Measurements from ENCODE around the gene RAB29. TPM values are rescaled to one million over a fixed set of nuclear protein-coding genes. Genes with fewer than 3 reads are reported as not detected.

The RAB29 gene
- total RNA-seq, 2 donors from 2014 or later = 19.8 to 23.9 TPM

- intact Hi-C loops (cut with DNase I) = no loop called here
- no peak for DNase-seq (ENCODE audit: low spot score)
These were observed 2.7 kb downstream of the RAB29 start for GRCh38 chr1:205772607-205773032.

DNA sequence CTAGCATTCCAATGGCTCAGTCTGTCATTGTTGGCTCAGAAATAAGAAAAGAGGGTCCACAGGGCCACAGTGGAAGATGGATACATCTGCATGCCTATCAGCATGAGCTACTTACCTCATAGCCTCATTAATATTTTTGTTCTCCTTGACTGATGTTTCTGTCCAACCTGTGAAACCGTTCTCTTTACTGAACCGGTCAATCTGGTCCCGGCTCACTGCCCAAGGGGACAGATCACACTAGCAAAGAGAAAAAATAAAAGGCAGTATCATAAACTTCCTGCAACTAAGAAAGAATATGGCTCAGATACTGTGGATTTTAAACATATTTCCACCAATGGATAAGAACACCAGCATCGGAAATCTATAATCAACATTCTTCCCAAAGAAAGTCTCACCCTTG lies 4.7 kb downstream of the RAB29 start:
- intact Hi-C loops (cut with DNase I) = no loop called here

GRCh38 chr1:205769641-205770365 lies 5.5 kb downstream of the RAB29 start:
- intact Hi-C loops (cut with DNase I) = no loop called here
- no peak for DNase-seq (ENCODE audit: low spot score)

More for the DNA sequence above, 4.7 kb downstream of the RAB29 start:
- DNase-seq (ENCODE audit: low spot score) = no peak

DNA sequence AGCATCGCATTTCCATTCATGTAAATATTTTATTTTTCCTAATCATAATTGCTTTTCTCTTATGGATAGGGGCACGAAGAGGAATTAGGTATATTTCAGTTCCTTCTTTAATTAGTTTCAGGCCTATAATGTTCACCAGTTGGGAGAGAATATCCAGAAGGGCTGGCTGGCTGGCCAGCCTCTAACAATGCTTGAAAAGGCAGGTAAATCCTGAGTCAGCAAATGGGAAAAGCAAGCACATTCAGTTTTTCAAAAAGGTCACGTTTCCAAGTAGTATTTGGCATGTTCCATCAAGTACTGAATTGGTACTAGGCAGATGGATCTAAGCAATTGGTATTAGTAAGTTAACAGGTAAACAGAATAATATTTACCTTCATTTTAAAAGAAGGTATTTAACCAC lies 8.0 kb downstream of the RAB29 start:
- intact Hi-C loops (cut with DNase I) = no loop called here
- DNase-seq (ENCODE audit: low spot score) = no peak

DNA sequence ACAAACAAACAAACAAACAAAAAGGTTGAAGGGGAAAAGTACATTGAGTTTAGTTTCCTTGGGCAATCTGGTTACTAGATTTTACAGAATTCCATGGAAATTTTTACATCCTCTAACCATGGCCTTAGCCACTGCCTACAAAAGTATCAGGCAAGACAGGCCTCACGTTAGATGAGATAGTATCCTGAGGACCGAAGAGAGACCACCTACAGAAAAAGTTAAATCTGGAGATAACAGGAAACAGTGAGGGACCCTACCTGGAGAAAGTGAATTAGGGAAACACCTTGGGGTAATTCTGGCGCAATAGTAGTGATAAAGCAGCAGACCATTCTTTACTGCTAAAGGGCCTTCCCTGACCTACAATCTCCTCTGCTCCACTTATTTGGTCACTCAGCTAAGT lies 8.7 kb downstream of the RAB29 start:
- intact Hi-C loops (cut with DNase I) = no loop called here
- no peak for DNase-seq (ENCODE audit: low spot score)

DNA sequence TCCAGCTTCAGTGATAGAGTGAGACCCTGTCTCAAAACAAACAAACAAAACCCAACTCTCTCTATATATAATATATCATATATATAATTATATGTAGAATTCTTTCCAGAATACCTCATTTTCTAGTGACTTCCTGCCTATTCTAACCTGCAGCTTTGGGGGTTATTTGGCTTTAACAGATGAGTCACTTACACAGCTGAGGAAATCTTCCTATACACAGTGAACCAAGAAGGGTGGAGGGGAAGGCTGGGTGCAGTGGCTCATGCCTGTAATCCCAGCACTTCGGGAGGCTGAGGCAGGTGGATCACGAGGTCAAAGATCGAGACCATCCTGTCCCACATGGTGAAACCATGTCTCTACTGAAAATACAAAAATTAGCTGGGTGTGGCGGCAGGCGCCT lies 9.2 kb downstream of the RAB29 start:
- no peak for DNase-seq (ENCODE audit: low spot score)
- intact Hi-C loops (cut with DNase I) = no loop called here

GRCh38 chr1:205764578-205764977 lies 10.7 kb downstream of the RAB29 start:
- intact Hi-C loops (cut with DNase I) = no loop called here
- DNase-seq (ENCODE audit: low spot score) = no peak

DNA sequence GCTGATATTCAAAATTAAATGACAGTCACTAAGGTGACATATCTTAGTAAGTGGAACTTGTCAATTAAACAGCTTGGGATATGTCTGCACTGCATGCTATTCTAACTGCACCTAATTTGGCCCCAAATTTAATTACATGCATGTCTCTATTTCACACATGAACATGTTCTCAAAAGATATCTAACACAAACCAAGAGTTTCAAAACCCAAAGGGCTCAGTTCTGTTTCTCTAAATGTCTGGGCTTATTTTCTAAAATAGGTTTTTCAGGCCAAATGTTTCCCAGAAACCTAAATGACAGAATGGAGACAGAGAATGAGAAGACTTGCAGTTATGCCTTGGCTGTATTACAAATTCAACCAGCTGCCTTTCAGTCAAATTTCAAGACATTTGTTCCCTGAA lies 11.3 kb downstream of the RAB29 start:
- no peak for DNase-seq (ENCODE audit: low spot score)
- intact Hi-C loops (cut with DNase I) = no loop called here

DNA sequence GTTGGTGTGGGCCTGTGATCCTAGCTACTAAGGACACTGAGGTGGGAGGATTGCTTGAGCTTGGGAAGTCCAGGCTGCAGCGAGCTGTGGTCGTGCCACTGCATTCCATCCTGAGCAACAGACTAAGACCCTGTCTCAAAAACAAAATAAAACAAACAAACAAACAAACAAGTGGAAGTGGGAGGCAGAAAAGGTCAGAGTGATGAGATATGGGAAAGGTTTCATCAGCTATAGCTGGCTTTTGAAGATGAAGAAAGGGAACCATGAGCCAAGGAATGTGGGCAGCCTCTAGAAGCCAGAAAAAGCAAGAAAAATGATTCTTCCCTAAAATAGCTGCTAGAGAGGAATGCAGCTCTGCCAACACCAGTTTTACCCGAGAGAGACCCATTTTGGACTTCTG lies 14.7 kb downstream of the RAB29 start:
- intact Hi-C loops (cut with DNase I) = no loop called here
- DNase-seq (ENCODE audit: low spot score) = no peak

GRCh38 chr1:205756552-205756951 lies 18.7 kb downstream of the RAB29 start:
- intact Hi-C loops (cut with DNase I) = no loop called here

DNA sequence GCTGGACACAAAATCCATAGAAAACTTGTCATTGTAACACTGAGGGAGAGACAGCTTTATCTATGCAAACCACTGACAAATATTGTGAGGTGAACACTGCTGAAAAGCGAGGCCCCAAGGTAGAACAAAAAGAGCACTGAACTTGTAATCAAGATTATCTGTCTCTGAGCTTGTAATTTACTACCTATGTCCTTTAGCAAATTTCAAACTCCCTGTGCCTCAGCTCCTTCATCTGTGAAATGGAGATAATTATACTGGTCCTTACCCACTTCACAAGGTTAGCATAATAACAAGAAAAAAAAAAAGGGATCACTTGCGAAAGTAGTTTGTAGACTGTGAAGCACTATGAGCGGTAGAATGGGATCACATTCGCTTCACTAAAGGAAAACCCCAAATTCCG lies 20.4 kb downstream of the RAB29 start:
- no peak for DNase-seq (ENCODE audit: low spot score)
- intact Hi-C loops (cut with DNase I) = no loop called here

More at GRCh38 chr1:205756552-205756951, 18.7 kb downstream of the RAB29 start:
- no peak for DNase-seq (ENCODE audit: low spot score)

GRCh38 chr1:205751036-205751651 lies 24.1 kb downstream of the RAB29 start:
- intact Hi-C loops (cut with DNase I) = no loop called here

GRCh38 chr1:205750138-205751035 lies 24.9 kb downstream of the RAB29 start, which contains the start of gene NUCKS1:
Gene NUCKS1, minus strand, starts transcription at chr1:205750182. Its CDS starts 209 bp downstream, at chr1:205749973.
- intact Hi-C loops (cut with DNase I) = no loop called here
- peak; percentile 99 for DNase-seq (ENCODE audit: low spot score)

More at GRCh38 chr1:205751036-205751651, 24.1 kb downstream of the RAB29 start:
- DNase-seq (ENCODE audit: low spot score) = no peak

DNA sequence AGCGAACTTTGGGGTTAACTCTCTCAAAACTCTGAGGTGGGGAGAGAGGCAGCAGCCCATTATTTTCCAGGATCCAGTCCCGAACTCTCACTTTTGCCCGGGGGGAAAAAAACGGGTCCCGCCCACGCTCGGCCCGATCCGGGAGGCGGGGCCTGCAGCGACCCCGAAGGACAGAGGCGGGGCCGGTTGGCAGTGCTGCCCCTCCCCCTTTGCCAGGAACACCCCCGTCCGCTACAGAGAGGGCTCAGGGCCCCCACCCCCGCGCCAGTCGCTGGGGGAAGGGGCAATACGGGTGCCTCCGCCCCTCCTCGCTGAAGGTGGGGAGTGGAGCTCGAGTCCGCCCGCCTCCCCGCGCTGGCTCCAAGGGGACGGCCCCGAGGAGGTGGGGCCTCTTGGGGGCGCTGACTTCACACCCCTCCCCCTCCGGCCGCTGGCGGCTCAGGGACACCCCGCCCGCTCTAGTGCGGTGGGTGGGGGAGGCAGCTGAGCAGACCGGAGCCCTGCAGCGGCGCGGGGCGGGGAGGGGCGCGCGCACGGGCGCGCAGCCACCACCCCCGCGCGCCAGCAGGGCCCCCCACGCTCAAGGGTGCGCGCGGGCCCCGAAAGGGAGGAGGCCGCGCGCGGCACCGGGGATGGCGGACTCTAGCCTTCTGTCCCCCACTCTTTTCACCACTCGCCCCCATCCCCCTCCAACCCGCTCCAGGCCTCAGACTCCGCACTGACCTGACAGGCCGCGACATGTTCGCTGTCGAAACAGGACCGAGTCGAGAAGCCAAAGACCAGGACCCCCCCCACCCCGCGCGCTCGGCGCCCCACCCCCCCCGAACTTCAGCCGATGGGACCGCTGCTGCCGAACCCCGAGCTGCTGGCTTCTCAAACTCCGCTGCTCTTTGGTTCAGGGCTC lies 25.8 kb downstream of the RAB29 start:
- intact Hi-C loops (cut with DNase I) = no loop called here
- peak; percentile 98 for DNase-seq (ENCODE audit: low spot score)

DNA sequence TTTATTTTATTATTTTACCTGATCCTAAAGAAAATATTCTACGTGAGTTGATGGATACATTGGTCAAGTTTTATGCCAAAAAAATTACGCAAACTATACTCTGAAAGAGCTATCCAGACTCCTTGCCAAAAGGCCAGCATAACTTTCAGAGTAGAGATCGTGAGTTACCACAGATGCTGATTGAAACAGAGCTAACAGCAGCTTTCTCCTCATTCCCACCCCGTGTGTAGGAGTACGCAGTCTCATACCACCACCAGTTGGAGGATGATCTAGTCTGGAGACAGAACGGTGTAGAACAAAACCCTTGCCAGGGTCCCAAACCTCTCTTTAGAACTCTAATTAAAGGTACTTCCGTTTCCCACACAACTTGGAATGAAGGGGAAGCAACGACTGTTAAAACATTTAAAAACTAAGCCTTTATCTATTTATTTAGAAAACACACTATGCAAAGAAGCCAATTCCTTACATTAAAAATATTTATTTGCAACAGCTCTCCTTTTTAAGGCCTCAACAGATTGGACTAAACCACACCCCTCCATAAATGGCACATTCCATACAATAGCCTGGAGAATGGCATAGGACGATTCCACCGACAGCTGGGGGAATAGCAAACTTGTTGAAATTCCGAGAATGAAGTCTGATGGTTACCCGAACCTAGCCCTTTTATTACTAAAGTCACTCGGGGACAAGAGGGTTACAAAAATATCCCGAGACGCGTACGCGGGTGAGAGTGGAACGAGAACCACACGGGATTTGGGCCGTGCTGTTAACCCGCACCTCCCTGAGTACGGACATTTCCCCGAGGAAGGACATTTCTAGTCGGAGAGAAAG lies 26.7 kb downstream of the RAB29 start:
- DNase-seq (ENCODE audit: low spot score) = peak; percentile 90
- intact Hi-C loops (cut with DNase I) = no loop called here

- DNase-seq (ENCODE audit: low spot score) = no peak
- intact Hi-C loops (cut with DNase I) = no loop called here
These were observed 28.4 kb downstream of the RAB29 start for GRCh38 chr1:205746757-205747412.

DNA sequence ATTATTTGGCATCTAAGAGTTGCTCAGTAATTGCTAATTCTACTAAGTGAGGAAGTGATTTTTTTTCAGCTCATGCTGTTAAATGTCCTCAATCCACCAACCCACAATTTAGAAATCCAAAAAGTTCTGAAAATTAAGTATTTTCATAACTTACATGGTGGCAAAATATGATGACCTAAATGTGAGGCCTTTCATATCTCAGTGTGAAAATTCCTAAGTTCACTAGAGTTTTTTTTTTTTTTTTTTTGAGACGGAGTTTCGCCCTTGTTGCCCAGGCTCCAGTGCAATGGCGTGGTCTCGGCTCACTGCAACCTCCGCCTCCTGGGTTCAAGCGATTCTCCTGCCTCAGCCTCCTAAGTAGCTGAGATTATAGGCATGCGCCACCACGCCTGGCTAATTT lies 30.9 kb downstream of the RAB29 start:
- intact Hi-C loops (cut with DNase I) = no loop called here
- DNase-seq (ENCODE audit: low spot score) = no peak

GRCh38 chr1:205743977-205744376 lies 31.3 kb downstream of the RAB29 start:
- no peak for DNase-seq (ENCODE audit: low spot score)
- intact Hi-C loops (cut with DNase I) = no loop called here

Data from posterior vena cava (tissue), 2 donors.